ENCODE data around the gene MYH9. TPM values are rescaled to one million over a fixed set of nuclear protein-coding genes. Genes with fewer than 3 reads are reported as not detected.

Gene MYH9
- polyA plus RNA-seq, 1 donor from 2014 or later, result 7.1 TPM

- Histone ChIP-seq H3K9ac (ENCODE audit: low read length) (no peak overlapping the region), H3K27ac (ENCODE audit: low read length) (no peak overlapping the region), H3K9me3 (ENCODE audit: low read length) (no peaks in the 10 kb centered on the region), H3K36me3 (ENCODE audit: insufficient read depth, low read length) (no peaks in the 10 kb centered on the region), H3F3A (ENCODE audit: insufficient read depth, low read length, poor library complexity, severe bottlenecking) (no peaks in the 10 kb centered on the region), H3K79me2 (replicated peaks; ENCODE audit: insufficient read depth, low read length) (peaks cover 15% of the 10 kb centered on the region), H3K9me2 (ENCODE audit: insufficient read depth, low read length) (no peaks in the 10 kb centered on the region), H3K4me2 (ENCODE audit: low read length) (no peak overlapping the region), H3K27me3 (ENCODE audit: insufficient read depth, low read depth, low read length) (no peaks in the 10 kb centered on the region), H3K4me3 (ENCODE audit: low read length) (no peak overlapping the region), H4K20me1 (ENCODE audit: insufficient read depth) (no peaks in the 10 kb centered on the region), H2AFZ (ENCODE audit: low read depth, low read length) (no peak overlapping the region)
- no peak for TF ChIP-seq RAD21 (conservative IDR thresholded peaks at IDR 0.05)
- no peak for TF ChIP-seq EP300 (conservative IDR thresholded peaks at IDR 0.05; ENCODE audit: poor library complexity, severe bottlenecking)
- TF ChIP-seq POLR2AphosphoS5 (IDR thresholded peaks at IDR 0.05), result no peak
- no peak for TF ChIP-seq REST (IDR thresholded peaks at IDR 0.05; ENCODE audit: borderline replicate concordance)
- TF ChIP-seq EZH2 (IDR thresholded peaks at IDR 0.05; ENCODE audit: borderline replicate concordance, insufficient read depth, low read length, poor library complexity, severe bottlenecking), result no peak
- TF ChIP-seq SMC3 (conservative IDR thresholded peaks at IDR 0.05; ENCODE audit: poor library complexity), result no peak
- TF ChIP-seq CTCF (IDR thresholded peaks at IDR 0.05; ENCODE audit: poor library complexity, severe bottlenecking), result no peak
- TF ChIP-seq TAF1 (IDR thresholded peaks at IDR 0.05; ENCODE audit: low read depth), result no peak
- no peak for TF ChIP-seq MXI1 (conservative IDR thresholded peaks at IDR 0.05; ENCODE audit: poor library complexity, severe bottlenecking)
Observed at GRCh38 chr22:36349726-36350125, 38.0 kb downstream of the MYH9 start.

- peaks cover 13% of the 10 kb centered on the region for H3K79me2 ChIP-seq (replicated peaks; ENCODE audit: insufficient read depth, low read length)
- H4K20me1 ChIP-seq (ENCODE audit: insufficient read depth), result no peaks in the 10 kb centered on the region
- H3K9me3 ChIP-seq (ENCODE audit: low read length), result no peaks in the 10 kb centered on the region
- no peak overlapping the region for H3K27ac ChIP-seq (ENCODE audit: low read length)
- TF ChIP-seq REST (IDR thresholded peaks at IDR 0.05; ENCODE audit: borderline replicate concordance), result no peak
- no peak for TF ChIP-seq RAD21 (conservative IDR thresholded peaks at IDR 0.05)
- TF ChIP-seq EZH2 (IDR thresholded peaks at IDR 0.05; ENCODE audit: borderline replicate concordance, insufficient read depth, low read length, poor library complexity, severe bottlenecking), result no peak
- no peak for TF ChIP-seq TAF1 (IDR thresholded peaks at IDR 0.05; ENCODE audit: low read depth)
- no peak for TF ChIP-seq MXI1 (conservative IDR thresholded peaks at IDR 0.05; ENCODE audit: poor library complexity, severe bottlenecking)
- TF ChIP-seq EP300 (conservative IDR thresholded peaks at IDR 0.05; ENCODE audit: poor library complexity, severe bottlenecking), result no peak
- TF ChIP-seq SMC3 (conservative IDR thresholded peaks at IDR 0.05; ENCODE audit: poor library complexity), result no peak
- H3K36me3 ChIP-seq (ENCODE audit: insufficient read depth, low read length), result no peaks in the 10 kb centered on the region
- no peak overlapping the region for H2AFZ ChIP-seq (ENCODE audit: low read depth, low read length)
- H3K4me2 ChIP-seq (ENCODE audit: low read length), result no peak overlapping the region
- no peak overlapping the region for H3K9ac ChIP-seq (ENCODE audit: low read length)
- H3K9me2 ChIP-seq (ENCODE audit: insufficient read depth, low read length), result no peaks in the 10 kb centered on the region
- H3K4me3 ChIP-seq (ENCODE audit: low read length), result no peak overlapping the region
- no peaks in the 10 kb centered on the region for H3F3A ChIP-seq (ENCODE audit: insufficient read depth, low read length, poor library complexity, severe bottlenecking)
- no peaks in the 10 kb centered on the region for H3K27me3 ChIP-seq (ENCODE audit: insufficient read depth, low read depth, low read length)
Observed at GRCh38 chr22:36348760-36349159, 39.0 kb downstream of the MYH9 start.
